Measurements from ENCODE around the gene FGFBP2. TPM values are rescaled to one million over a fixed set of nuclear protein-coding genes. Genes with fewer than 3 reads are reported as not detected.

Gene FGFBP2
- total RNA-seq, 1 donor from 2014 or later, result 4.8 TPM

- Mint-ChIP-seq H3K27ac (no peak overlapping the region), H3K27me3 (ENCODE audit: insufficient read depth) (peaks cover 19% of the 10 kb centered on the region), H3K9me3 (no peaks in the 10 kb centered on the region), H3K4me3 (no peak overlapping the region), H3K4me1 (ENCODE audit: low read depth) (no peaks in the 10 kb centered on the region), H3K36me3 (ENCODE audit: low read depth) (no peaks in the 10 kb centered on the region)
- no peak for DNase-seq (ENCODE audit: low spot score)
- intact Hi-C loops (cut with micrococcal nuclease), result no loop called here
Measured at GRCh38 chr4:15989424-15989823, 26.4 kb upstream of the FGFBP2 start.

DNA sequence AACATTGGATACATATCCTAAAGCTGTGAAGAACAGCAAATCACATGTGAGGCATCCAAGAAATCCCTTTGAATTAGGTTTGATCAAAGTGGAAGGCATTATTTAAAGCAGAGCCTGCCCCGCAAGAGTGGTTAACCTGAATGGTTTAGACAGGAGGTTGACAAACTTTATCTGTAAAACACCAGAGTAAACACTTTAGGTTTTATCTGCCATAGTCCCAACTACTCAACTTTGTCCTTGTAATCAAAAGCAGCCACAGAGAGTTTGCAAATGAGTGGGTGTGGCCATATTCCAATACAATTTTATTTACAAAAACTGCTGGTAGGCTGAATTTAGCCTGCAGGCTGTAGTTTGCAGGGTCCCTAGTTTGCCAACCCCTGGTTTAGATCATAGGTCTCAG is 25.2 kb upstream of the FGFBP2 start:
- H3K4me1 Mint-ChIP-seq (ENCODE audit: low read depth), result no peaks in the 10 kb centered on the region
- H3K36me3 Mint-ChIP-seq (ENCODE audit: low read depth), result no peaks in the 10 kb centered on the region
- peaks cover 17% of the 10 kb centered on the region for H3K27me3 Mint-ChIP-seq (ENCODE audit: insufficient read depth)
- intact Hi-C loops (cut with micrococcal nuclease), result no loop called here
- no peak overlapping the region for H3K27ac Mint-ChIP-seq
- no peaks in the 10 kb centered on the region for H3K9me3 Mint-ChIP-seq
- no peak for DNase-seq (ENCODE audit: low spot score)
- H3K4me3 Mint-ChIP-seq, result no peak overlapping the region

GRCh38 chr4:15986907-15987306 is 23.9 kb upstream of the FGFBP2 start:
- DNase-seq (ENCODE audit: low spot score), result no peak
- Mint-ChIP-seq H3K4me3 (no peak overlapping the region), H3K27me3 (ENCODE audit: insufficient read depth) (peaks cover 14% of the 10 kb centered on the region), H3K27ac (no peak overlapping the region), H3K4me1 (ENCODE audit: low read depth) (no peaks in the 10 kb centered on the region), H3K36me3 (ENCODE audit: low read depth) (no peaks in the 10 kb centered on the region), H3K9me3 (no peaks in the 10 kb centered on the region)
- intact Hi-C loops (cut with micrococcal nuclease), result no loop called here

GRCh38 chr4:15983610-15984009 is 20.6 kb upstream of the FGFBP2 start:
- Mint-ChIP-seq H3K27ac (no peak overlapping the region), H3K9me3 (no peaks in the 10 kb centered on the region), H3K4me3 (no peak overlapping the region), H3K36me3 (ENCODE audit: low read depth) (no peaks in the 10 kb centered on the region), H3K4me1 (ENCODE audit: low read depth) (no peaks in the 10 kb centered on the region), H3K27me3 (ENCODE audit: insufficient read depth) (peaks cover 10% of the 10 kb centered on the region)
- no peak for DNase-seq (ENCODE audit: low spot score)
- intact Hi-C loops (cut with micrococcal nuclease), result no loop called here

DNA sequence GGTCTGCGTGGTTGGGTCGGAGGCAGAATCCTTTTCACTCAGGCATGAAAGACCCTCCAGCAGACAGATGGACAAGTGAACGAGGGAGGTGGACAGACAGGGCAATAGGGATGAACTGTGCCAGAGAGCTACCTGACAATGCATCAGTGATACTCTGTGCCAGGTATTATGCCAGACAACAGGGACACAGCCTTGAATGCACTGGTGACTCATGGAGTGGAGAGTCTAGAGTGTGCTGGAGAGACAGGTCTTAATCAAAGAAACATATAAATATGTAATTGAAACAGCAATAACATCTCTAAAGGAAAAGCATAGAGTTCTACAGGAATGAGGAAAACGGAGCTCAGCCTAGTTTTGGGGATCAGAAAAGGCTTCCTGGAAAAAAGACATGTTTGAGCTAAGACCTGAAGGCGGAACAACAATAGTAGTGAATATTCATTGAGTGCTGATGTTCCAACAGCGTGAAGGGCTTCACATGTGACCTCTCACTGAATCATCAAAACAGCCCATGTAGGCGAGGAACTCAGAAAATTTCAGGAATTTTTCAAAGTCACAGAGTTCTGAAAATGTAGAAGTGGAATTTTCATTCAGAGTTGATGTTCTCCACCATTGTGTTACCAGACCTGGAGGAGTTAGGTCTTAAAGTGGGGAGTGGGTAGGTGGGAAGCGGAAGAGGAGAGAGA is 20.0 kb upstream of the FGFBP2 start:
- H3K9me3 Mint-ChIP-seq, result no peaks in the 10 kb centered on the region
- no peaks in the 10 kb centered on the region for H3K36me3 Mint-ChIP-seq (ENCODE audit: low read depth)
- no peak for DNase-seq (ENCODE audit: low spot score)
- H3K4me1 Mint-ChIP-seq (ENCODE audit: low read depth), result no peaks in the 10 kb centered on the region
- intact Hi-C loops (cut with micrococcal nuclease), result no loop called here
- H3K27ac Mint-ChIP-seq, result no peak overlapping the region
- no peak overlapping the region for H3K4me3 Mint-ChIP-seq
- peaks cover 13% of the 10 kb centered on the region for H3K27me3 Mint-ChIP-seq (ENCODE audit: insufficient read depth)

DNA sequence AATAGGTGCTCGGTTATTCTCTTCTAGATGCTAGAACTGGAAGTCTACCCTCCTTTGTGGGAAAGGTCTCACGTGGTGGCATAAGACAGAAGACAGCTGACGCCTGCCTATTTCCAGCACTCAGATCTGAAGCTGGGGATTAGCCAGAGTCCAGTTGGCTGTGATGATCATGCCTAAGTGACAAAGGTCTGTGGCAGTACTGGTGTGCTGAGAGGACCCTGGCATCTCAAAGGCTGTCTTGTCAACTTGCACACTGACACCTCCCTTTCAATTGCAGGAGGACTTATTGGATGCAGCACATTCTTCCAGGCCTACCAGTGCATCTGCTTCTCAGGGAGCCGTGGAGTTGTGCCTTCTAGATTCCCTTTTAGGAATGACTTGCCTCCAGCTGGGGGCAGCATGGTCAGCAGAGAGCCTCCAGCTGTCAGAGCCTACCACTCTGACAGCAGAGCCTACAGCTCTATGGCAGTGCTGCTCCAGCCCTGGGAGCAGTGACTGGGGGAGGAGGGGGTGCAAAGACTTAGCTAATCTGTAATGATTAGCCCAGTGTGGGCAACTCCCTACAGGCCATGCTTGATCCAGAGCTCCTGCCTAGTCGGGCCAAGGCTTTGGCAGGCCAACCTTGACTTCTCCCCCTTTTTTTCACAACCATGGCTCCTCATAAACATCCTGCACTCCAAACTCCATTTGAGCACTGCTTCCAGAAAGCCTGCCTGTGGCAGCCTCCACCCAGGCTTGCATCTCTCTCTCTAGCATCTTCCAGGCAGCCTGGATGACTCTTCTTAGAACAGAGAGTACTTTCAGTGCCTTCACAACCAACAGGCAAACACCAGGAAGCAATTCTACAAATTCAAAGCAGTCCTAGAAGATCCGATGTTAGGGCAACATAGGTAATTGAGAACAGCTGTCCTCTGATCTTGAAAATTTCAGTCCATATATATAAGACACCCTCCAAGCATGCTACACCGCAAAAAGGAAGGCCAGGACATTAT is 13.8 kb upstream of the FGFBP2 start:
- peaks cover 22% of the 10 kb centered on the region for H3K27me3 Mint-ChIP-seq (ENCODE audit: insufficient read depth)
- H3K4me1 Mint-ChIP-seq (ENCODE audit: low read depth), result no peaks in the 10 kb centered on the region
- intact Hi-C loops (cut with micrococcal nuclease), result no loop called here
- no peak overlapping the region for H3K27ac Mint-ChIP-seq
- no peak overlapping the region for H3K4me3 Mint-ChIP-seq
- no peaks in the 10 kb centered on the region for H3K36me3 Mint-ChIP-seq (ENCODE audit: low read depth)
- DNase-seq (ENCODE audit: low spot score), result no peak
- no peaks in the 10 kb centered on the region for H3K9me3 Mint-ChIP-seq

DNA sequence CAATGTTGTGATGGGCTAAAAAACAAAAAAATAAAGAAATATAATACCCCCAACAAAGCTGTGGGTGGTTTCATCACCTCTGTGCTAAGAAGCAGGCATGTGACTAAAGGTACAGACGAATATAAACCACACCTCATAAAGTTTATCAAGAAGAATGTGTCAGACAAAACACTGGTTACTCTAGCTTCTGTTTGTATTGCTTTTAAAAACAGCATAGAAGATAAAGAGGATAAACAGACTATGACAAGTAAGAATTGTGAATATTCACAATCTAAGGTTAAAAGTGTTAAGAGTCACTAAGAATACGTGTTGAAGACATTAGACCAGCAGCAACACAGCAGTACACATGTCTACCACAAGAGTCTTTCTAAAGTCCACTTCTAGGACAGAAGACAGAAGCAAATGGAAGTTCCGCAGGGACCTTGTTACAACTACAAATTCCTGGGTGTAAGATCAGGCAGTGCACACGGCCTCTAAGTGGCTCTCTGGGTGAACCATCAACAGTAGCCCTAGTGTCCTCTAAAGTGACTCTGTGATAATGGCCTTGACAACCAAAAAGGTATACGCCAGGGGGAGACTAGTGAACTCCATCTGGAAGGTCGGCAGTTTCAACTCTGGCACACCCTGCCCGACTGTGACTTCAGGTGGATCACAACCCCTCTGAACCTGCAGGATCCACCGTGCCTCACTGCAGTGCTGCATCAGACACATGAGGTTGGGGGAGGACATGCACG is 8.3 kb upstream of the FGFBP2 start:
- peaks cover 29% of the 10 kb centered on the region for H3K27me3 Mint-ChIP-seq (ENCODE audit: insufficient read depth)
- H3K27ac Mint-ChIP-seq, result no peak overlapping the region
- H3K36me3 Mint-ChIP-seq (ENCODE audit: low read depth), result no peaks in the 10 kb centered on the region
- intact Hi-C loops (cut with micrococcal nuclease), result no loop called here
- peaks cover 2% of the 10 kb centered on the region for H3K9me3 Mint-ChIP-seq
- H3K4me3 Mint-ChIP-seq, result no peak overlapping the region
- H3K4me1 Mint-ChIP-seq (ENCODE audit: low read depth), result no peaks in the 10 kb centered on the region
- no peak for DNase-seq (ENCODE audit: low spot score)

- DNase-seq (ENCODE audit: low spot score), result no peak
- H3K4me1 Mint-ChIP-seq (ENCODE audit: low read depth), result peaks cover 6% of the 10 kb centered on the region
- no peak overlapping the region for H3K4me3 Mint-ChIP-seq
- peaks cover 30% of the 10 kb centered on the region for H3K27me3 Mint-ChIP-seq (ENCODE audit: insufficient read depth)
- H3K36me3 Mint-ChIP-seq (ENCODE audit: low read depth), result no peaks in the 10 kb centered on the region
- H3K27ac Mint-ChIP-seq, result no peak overlapping the region
- intact Hi-C loops (cut with micrococcal nuclease), result no loop called here
- peaks cover 4% of the 10 kb centered on the region for H3K9me3 Mint-ChIP-seq
Measured at GRCh38 chr4:15968551-15969300, 5.8 kb upstream of the FGFBP2 start.

DNA sequence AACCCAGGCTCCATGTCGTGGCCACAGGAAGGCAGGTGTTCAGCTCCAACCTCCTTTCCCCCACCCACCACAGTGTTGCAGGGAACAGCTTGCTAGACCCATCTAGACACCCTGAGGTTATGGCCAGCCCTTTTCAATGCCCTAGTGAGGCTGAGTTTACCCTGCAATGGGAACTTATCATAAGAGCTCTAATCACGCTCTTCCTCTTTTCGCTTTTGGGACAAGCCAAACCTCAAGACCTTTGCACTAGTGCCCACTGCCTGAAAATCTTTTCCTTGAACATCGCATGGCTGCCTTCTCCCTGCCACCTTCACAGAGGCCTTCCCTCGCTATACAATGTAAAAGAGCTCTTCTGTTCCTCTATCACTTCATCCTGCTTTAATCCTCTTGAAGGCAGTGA is 2.4 kb upstream of the FGFBP2 start:
- Mint-ChIP-seq H3K27ac (no peak overlapping the region), H3K36me3 (ENCODE audit: low read depth) (no peaks in the 10 kb centered on the region), H3K4me1 (ENCODE audit: low read depth) (peaks cover 29% of the 10 kb centered on the region), H3K4me3 (no peak overlapping the region), H3K9me3 (peaks cover 4% of the 10 kb centered on the region), H3K27me3 (ENCODE audit: insufficient read depth) (peaks cover 23% of the 10 kb centered on the region)
- DNase-seq (ENCODE audit: low spot score), result no peak
- intact Hi-C loops (cut with micrococcal nuclease), result no loop called here

DNA sequence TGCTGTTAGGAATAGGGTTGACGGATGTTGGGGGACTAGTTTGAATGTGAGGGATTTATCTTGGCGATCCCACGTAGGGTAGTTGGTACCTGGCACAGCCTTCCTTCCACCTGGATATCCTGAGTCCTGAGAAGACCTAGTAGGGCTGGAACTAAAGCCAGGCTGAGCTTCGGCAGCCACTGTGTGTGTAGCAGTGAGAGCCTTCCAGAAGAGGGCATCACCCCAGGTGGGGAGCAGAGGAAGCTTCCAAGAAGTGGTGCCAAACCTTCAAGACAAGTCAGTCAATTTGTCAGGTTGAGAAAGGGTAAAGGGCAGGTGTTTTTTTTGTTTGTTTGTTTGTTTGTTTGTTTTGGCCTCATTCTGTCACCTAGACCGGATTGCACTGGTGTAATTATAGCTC is 1.2 kb upstream of the FGFBP2 start:
- Mint-ChIP-seq H3K9me3 (peaks cover 4% of the 10 kb centered on the region), H3K4me1 (ENCODE audit: low read depth) (peaks cover 29% of the 10 kb centered on the region), H3K36me3 (ENCODE audit: low read depth) (no peaks in the 10 kb centered on the region), H3K27ac (peak overlapping the region; percentile 8), H3K27me3 (ENCODE audit: insufficient read depth) (peaks cover 22% of the 10 kb centered on the region), H3K4me3 (no peak overlapping the region)
- DNase-seq (ENCODE audit: low spot score), result no peak
- intact Hi-C loops (cut with micrococcal nuclease), result no loop called here

DNA sequence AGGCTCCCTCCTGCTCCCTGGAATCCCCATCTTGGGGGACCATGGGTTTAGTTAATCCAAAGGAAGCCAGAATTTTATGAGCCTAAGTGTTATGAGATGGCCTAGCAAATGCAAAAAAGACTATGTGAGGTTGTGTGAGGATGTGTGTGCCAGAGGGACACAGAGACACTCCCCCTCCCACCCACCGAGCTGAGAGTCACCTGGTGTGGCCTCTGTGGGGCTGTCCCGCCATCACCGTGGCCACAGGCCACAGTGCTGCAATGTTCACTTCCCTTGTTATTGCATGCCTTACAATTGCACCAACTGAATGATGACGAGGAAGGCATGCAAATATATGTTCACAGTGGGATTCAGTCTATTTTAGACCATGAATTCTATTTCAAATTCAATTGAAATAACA is 601 bp upstream of the FGFBP2 start:
- intact Hi-C loops (cut with micrococcal nuclease), result loop anchor here (1.0 kb wide), 1 partner anchor 38 kb away; no protein-coding TSS in a partner anchor
- peak overlapping the region; percentile 64 for H3K27ac Mint-ChIP-seq
- H3K4me3 Mint-ChIP-seq, result no peak overlapping the region
- H3K4me1 Mint-ChIP-seq (ENCODE audit: low read depth), result peaks cover 29% of the 10 kb centered on the region
- peak; percentile 44 for DNase-seq (ENCODE audit: low spot score)
- H3K36me3 Mint-ChIP-seq (ENCODE audit: low read depth), result no peaks in the 10 kb centered on the region
- peaks cover 19% of the 10 kb centered on the region for H3K27me3 Mint-ChIP-seq (ENCODE audit: insufficient read depth)
- peaks cover 4% of the 10 kb centered on the region for H3K9me3 Mint-ChIP-seq

DNA sequence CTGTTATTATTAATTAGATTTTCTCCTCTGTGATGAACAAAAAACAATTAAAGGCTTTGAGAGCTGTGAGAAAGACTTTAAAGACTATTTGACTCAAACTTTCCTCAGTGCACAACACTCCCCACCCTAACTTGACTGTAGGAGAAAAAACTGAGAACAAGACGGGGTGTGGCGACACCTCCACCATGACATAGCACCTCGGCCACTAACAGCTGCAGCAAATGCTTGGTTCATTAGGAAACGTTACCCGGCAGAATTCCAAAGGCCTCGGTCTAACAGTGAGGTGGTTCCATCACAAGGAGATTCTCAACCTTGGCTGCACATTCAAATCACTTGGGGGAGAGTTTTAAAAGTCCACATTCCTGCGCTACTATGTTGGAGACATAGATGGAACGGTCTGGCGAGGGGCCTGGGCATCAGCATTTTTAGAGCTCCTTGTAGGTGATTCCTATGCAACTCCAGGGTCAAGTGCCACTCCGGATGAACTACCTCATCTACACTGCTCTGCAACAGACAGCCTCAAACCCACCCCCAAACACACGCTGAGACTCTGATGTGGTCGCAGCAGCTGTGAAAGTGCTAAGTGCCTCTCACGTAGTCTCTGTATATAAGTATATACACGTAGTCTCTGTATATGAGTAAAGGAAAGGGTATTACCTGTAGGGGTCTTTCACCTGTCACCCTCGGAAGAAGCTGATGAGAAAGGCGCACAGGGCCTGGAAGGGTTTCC is 1.0 kb downstream of the FGFBP2 start:
- intact Hi-C loops (cut with micrococcal nuclease), result no loop called here
- no peak for DNase-seq (ENCODE audit: low spot score)
- H3K27ac Mint-ChIP-seq, result no peak overlapping the region
- H3K36me3 Mint-ChIP-seq (ENCODE audit: low read depth), result no peaks in the 10 kb centered on the region
- H3K4me1 Mint-ChIP-seq (ENCODE audit: low read depth), result peaks cover 29% of the 10 kb centered on the region
- peaks cover 17% of the 10 kb centered on the region for H3K27me3 Mint-ChIP-seq (ENCODE audit: insufficient read depth)
- H3K4me3 Mint-ChIP-seq, result peak overlapping the region; percentile 63
- peaks cover 4% of the 10 kb centered on the region for H3K9me3 Mint-ChIP-seq

All from activated T-helper 1 cell treated with anti-CD3 and anti-CD28 coated beads, Interleukin-12 subunit alpha, Interleukin-12 subunit beta, Interleukin-2, Interleukin-4 antibody, amounts not matched to agents 30 ng/mL and 10 ng/mL and 1 ng/mL, durations not matched to agents 14 hours and 24 hours and 36 hours (primary cell).